ENCODE data around the gene KEAP1. TPM values are rescaled to one million over a fixed set of nuclear protein-coding genes. Genes with fewer than 3 reads are reported as not detected.

Gene KEAP1
- total and polyA plus RNA-seq, 2 of the 8 experiments (the other 6 are each of a cell fraction or from before 2014, with no cell fraction given): 80.6 to 106 TPM

GRCh38 chr19:10549733-10550132 is 46.6 kb upstream of the KEAP1 start:
- H2BK120ac ChIP-seq (replicated peaks; ENCODE audit: low read depth, low read length): no peak overlapping the region
- WGBS, 2 experiments (ENCODE audit: extremely low coverage in 1 of 2, insufficient coverage in 1 of 2, insufficient read length in 1 of 2, insufficient replicate concordance in 2 of 2, low coverage in 1 of 2, low lambda C conversion rate in 2 of 2, missing lambda C conversion rate in 1 of 2): 98% methylated on average over 7 of the region's 7 CpGs; no CpG with 5 or more reads in 1 of the 2 experiments
- no peak overlapping the region for H3K4me3 ChIP-seq (ENCODE audit: extremely low read depth in 1 of 4, insufficient read depth in 2 of 4, low read depth in 3 of 4, low read length in 4 of 4)
- H2BK15ac ChIP-seq (ENCODE audit: low read length): no peak overlapping the region
- H3K23me2 ChIP-seq (ENCODE audit: low read depth, low read length): no peaks in the 10 kb centered on the region
- no peak overlapping the region for H4K91ac ChIP-seq (replicated peaks; ENCODE audit: insufficient read length, low read length)
- no peaks in the 10 kb centered on the region for H3K9me3 ChIP-seq (ENCODE audit: insufficient read depth in 2 of 2, low read depth in 1 of 2, low read length in 1 of 2)
- H4K8ac ChIP-seq (ENCODE audit: extremely low read depth, insufficient read depth, low read length): no peak overlapping the region
- H2AFZ ChIP-seq (ENCODE audit: low read length): no peak overlapping the region
- no peak overlapping the region for H3K14ac ChIP-seq (ENCODE audit: insufficient read length)
- H3K27me3 ChIP-seq (replicated peaks in 1 of 4; ENCODE audit: control insufficient read depth in 3 of 4, extremely low read depth in 1 of 4, insufficient read depth in 3 of 4, low read length in 3 of 4): no peaks in the 10 kb centered on the region
- no peak overlapping the region for H3K4me2 ChIP-seq (ENCODE audit: insufficient read depth in 1 of 2, low read depth in 2 of 2, low read length in 2 of 2)
- DNase-seq (ENCODE audit: low read depth in 1 of 2, low spot score in 2 of 2): no peak
- peaks cover 0 to under 1% (median 0%) of the 10 kb centered on the region in 4 experiments; a peak in 2 of 7 replicates for H3K4me1 ChIP-seq (replicated peaks in 1 of 4; ENCODE audit: control insufficient read depth in 3 of 4, insufficient read depth in 4 of 4, low read length in 3 of 4)
- no peak overlapping the region for H3K18ac ChIP-seq (ENCODE audit: extremely low read depth, low read length)
- H3K56ac ChIP-seq (replicated peaks; ENCODE audit: insufficient read length, low read depth, low read length): no peak overlapping the region
- H3K23ac ChIP-seq (ENCODE audit: insufficient read length): no peak overlapping the region
- no peak for FAIRE-seq
- H3K9ac ChIP-seq (replicated peaks in 1 of 4; ENCODE audit: extremely low read depth in 1 of 4, low read depth in 3 of 4, low read length in 3 of 4): no peak overlapping the region
- ChIA-PET CTCF (ENCODE audit: partially characterized antibody) (interaction anchor here (1.2 to 2.3 kb wide), 2 partner anchors 12 to 38 kb away, joined by 3 to 9 read pairs; no protein-coding TSS in a partner anchor), POLR2A (ENCODE audit: partially characterized antibody) (no interaction called here)
- no peak overlapping the region for H2BK12ac ChIP-seq (ENCODE audit: low read depth, low read length)
- H2AK5ac ChIP-seq (ENCODE audit: low read depth, low read length): no peak overlapping the region
- no peak overlapping the region for H4K5ac ChIP-seq (ENCODE audit: insufficient read length, low read depth, low read length)
- no peak overlapping the region for H3K4ac ChIP-seq (replicated peaks; ENCODE audit: insufficient read length, low read depth, low read length)
- peaks cover 6 to 16% of the 10 kb centered on the region in 2 experiments for H4K20me1 ChIP-seq (replicated peaks in 1 of 2; ENCODE audit: control insufficient read depth in 1 of 2, insufficient read depth in 2 of 2, low read length in 2 of 2)
- H3K36me3 ChIP-seq (ENCODE audit: control insufficient read depth in 2 of 4, insufficient read depth in 4 of 4, low read length in 3 of 4): peaks cover 9 to 44% (median 36%) of the 10 kb centered on the region in 4 experiments; a peak in 7 of 8 replicates
- no peak overlapping the region for H2BK20ac ChIP-seq (ENCODE audit: low read length)
- H3K79me1 ChIP-seq (ENCODE audit: low read depth, low read length): peaks cover 5% of the 10 kb centered on the region
- no peak overlapping the region for H3K27ac ChIP-seq (ENCODE audit: low read depth, low read length)
- H3K79me2 ChIP-seq (ENCODE audit: control insufficient read depth in 1 of 2, insufficient read depth in 2 of 2, low read length in 2 of 2): peaks cover 0 to 9% of the 10 kb centered on the region in 2 experiments; a peak in 2 of 4 replicates
- TF ChIP-seq MAFK (IDR thresholded peaks at IDR 0.05; ENCODE audit: low read depth, low read length): no peak
- TF ChIP-seq EZH2 (IDR thresholded peaks at IDR 0.05; ENCODE audit: low read depth, low read length, severe bottlenecking): no peak
- no peak for TF ChIP-seq ZNF274 (IDR thresholded peaks at IDR 0.05; ENCODE audit: borderline replicate concordance, extremely low read depth, low read length)
- no peak for TF ChIP-seq JUND (IDR thresholded peaks at IDR 0.05; ENCODE audit: low read length)
- no peak for TF ChIP-seq MAX (IDR thresholded peaks at IDR 0.05)
- no peak for TF ChIP-seq TBP (IDR thresholded peaks at IDR 0.05; ENCODE audit: low read depth, low read length)
- TF ChIP-seq CHD1 (IDR thresholded peaks at IDR 0.05; ENCODE audit: low read depth, low read length): no peak
- TF ChIP-seq CBX5 (IDR thresholded peaks at IDR 0.05; ENCODE audit: low read depth, low read length): no peak
- no peak for TF ChIP-seq SIX5 (IDR thresholded peaks at IDR 0.05; ENCODE audit: low read depth, low read length)
- H2BK5ac ChIP-seq (ENCODE audit: low read depth, low read length): no peak overlapping the region

Data from H1 (cell line).